ENCODE results near the gene NABP1. TPM values are rescaled to one million over a fixed set of nuclear protein-coding genes. Genes with fewer than 3 reads are reported as not detected.

The NABP1 gene
- polyA plus RNA-seq, 1 donor (not counting 4 experiments of a cell fraction or from before 2014, with no cell fraction given): 29.3 TPM

DNA sequence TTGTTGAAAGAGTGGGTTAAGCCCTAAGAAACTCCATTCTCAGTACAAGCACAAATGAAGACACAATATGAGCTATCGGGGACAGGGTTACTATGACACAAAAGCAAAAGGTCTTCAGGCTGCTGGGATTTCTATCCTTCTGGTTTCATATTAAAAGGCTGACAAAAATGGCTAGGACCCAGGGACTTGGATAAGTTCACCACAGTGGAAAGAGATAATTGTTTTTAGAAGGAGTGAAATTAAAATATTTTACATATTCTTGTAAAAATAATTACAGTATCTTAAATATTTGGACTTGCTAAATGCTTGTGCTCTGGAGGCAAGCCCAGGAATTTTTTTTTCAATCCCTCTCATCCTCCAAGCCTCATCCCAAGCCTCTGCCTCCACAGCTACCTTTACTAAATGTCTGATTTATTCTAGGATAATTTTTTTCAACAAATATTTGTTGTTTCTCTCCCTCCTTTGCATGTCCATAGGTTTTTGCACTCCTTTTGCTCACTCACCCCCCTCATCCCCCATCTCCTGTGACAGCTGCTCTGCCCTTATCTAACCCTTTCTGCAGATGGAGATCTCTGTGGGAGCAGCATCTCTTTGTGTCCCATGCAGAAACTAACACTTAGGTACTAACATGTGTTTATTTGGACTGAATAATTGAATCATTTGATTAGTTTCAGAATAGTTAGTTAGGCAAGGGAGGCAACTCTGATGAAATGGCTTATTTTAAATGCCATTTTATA, 47.8 kb upstream of the NABP1 start:
- no peak for FAIRE-seq
- dilution Hi-C loops (cut with MboI; ENCODE audit: extremely low pct_ligation_motif_present, low sequenced_read_pairs): no loop called here
- H3K4me1 ChIP-seq (ENCODE audit: control insufficient read depth, extremely low read depth, insufficient read depth, low read length): peaks cover 22% of the 10 kb centered on the region

GRCh38 chr2:191631754-191632153, 46.2 kb upstream of the NABP1 start:
- no peaks in the 10 kb centered on the region for H3K79me2 ChIP-seq (ENCODE audit: control insufficient read depth, insufficient read depth, low read length)
- H2AFZ ChIP-seq (ENCODE audit: control insufficient read depth, low read length): no peak overlapping the region
- FAIRE-seq: peak; percentile 85
- no peaks in the 10 kb centered on the region for H3K27me3 ChIP-seq (ENCODE audit: control insufficient read depth, extremely low read depth, insufficient read depth, low read length)
- no peaks in the 10 kb centered on the region for H3K9me1 ChIP-seq (ENCODE audit: control insufficient read depth, extremely low read depth, insufficient read depth, low read length)
- DNase-seq (ENCODE audit: low read depth, low spot score): no peak
- dilution Hi-C loops (cut with MboI; ENCODE audit: extremely low pct_ligation_motif_present, low sequenced_read_pairs): no loop called here
- no peaks in the 10 kb centered on the region for H4K20me1 ChIP-seq (ENCODE audit: control insufficient read depth, extremely low read depth, insufficient read depth, low read length)
- H3K4me3 ChIP-seq (ENCODE audit: control insufficient read depth in 2 of 3, extremely low read depth in 1 of 3, insufficient read depth in 2 of 3, low read depth in 1 of 3, low read length in 3 of 3): no peak overlapping the region
- no peak for TF ChIP-seq CTCF (optimal IDR thresholded peaks at IDR 0.05 in 1 of 3, IDR thresholded peaks at IDR 0.05 in 1 of 3, conservative IDR thresholded peaks at IDR 0.05 in 1 of 3; ENCODE audit: extremely low read depth in 1 of 3, insufficient read depth in 2 of 3, low read length in 3 of 3)
- TF ChIP-seq EZH2 (IDR thresholded peaks at IDR 0.05; ENCODE audit: low read length): no peak
- no peaks in the 10 kb centered on the region for H3K36me3 ChIP-seq (ENCODE audit: control insufficient read depth in 2 of 2, extremely low read depth in 1 of 2, insufficient read depth in 2 of 2, low read length in 2 of 2)
- H3K9ac ChIP-seq (ENCODE audit: control insufficient read depth, extremely low read depth, insufficient read depth, low read length): no peak overlapping the region
- H3K4me2 ChIP-seq (ENCODE audit: control insufficient read depth, extremely low read depth, insufficient read depth, low read depth, low read length): no peak overlapping the region
- H3K27ac ChIP-seq (ENCODE audit: control insufficient read depth, insufficient read depth, low read length): no peak overlapping the region
- peaks cover 20% of the 10 kb centered on the region for H3K4me1 ChIP-seq (ENCODE audit: control insufficient read depth, extremely low read depth, insufficient read depth, low read length)
- H3K9me3 ChIP-seq (ENCODE audit: control insufficient read depth, low read depth, low read length): no peaks in the 10 kb centered on the region

More for the DNA sequence above, 47.8 kb upstream of the NABP1 start:
- no peaks in the 10 kb centered on the region for H4K20me1 ChIP-seq (ENCODE audit: control insufficient read depth, extremely low read depth, insufficient read depth, low read length)
- no peaks in the 10 kb centered on the region for H3K9me1 ChIP-seq (ENCODE audit: control insufficient read depth, extremely low read depth, insufficient read depth, low read length)
- H3K27me3 ChIP-seq (ENCODE audit: control insufficient read depth, extremely low read depth, insufficient read depth, low read length): no peaks in the 10 kb centered on the region
- no peaks in the 10 kb centered on the region for H3K9me3 ChIP-seq (ENCODE audit: control insufficient read depth, low read depth, low read length)
- no peak overlapping the region for H3K27ac ChIP-seq (ENCODE audit: control insufficient read depth, insufficient read depth, low read length)
- no peaks in the 10 kb centered on the region for H3K79me2 ChIP-seq (ENCODE audit: control insufficient read depth, insufficient read depth, low read length)
- no peaks in the 10 kb centered on the region for H3K36me3 ChIP-seq (ENCODE audit: control insufficient read depth in 2 of 2, extremely low read depth in 1 of 2, insufficient read depth in 2 of 2, low read length in 2 of 2)
- no peak overlapping the region for H3K4me2 ChIP-seq (ENCODE audit: control insufficient read depth, extremely low read depth, insufficient read depth, low read depth, low read length)
- H3K4me3 ChIP-seq (ENCODE audit: control insufficient read depth in 2 of 3, extremely low read depth in 1 of 3, insufficient read depth in 2 of 3, low read depth in 1 of 3, low read length in 3 of 3): no peak overlapping the region
- no peak for DNase-seq (ENCODE audit: low read depth, low spot score)
- no peak overlapping the region for H3K9ac ChIP-seq (ENCODE audit: control insufficient read depth, extremely low read depth, insufficient read depth, low read length)
- H2AFZ ChIP-seq (ENCODE audit: control insufficient read depth, low read length): no peak overlapping the region
- TF ChIP-seq CTCF (optimal IDR thresholded peaks at IDR 0.05 in 1 of 3, IDR thresholded peaks at IDR 0.05 in 1 of 3, conservative IDR thresholded peaks at IDR 0.05 in 1 of 3; ENCODE audit: extremely low read depth in 1 of 3, insufficient read depth in 2 of 3, low read length in 3 of 3): no peak
- no peak for TF ChIP-seq EZH2 (IDR thresholded peaks at IDR 0.05; ENCODE audit: low read length)

Measured in keratinocyte (primary cell).